Endothelial cell (in vitro differentiated cells): ENCODE data around the gene FOXM1. TPM values are rescaled to one million over a fixed set of nuclear protein-coding genes. Genes with fewer than 3 reads are reported as not detected.
"Not testable (repeated sequence)": the region's sequence is repeated elsewhere in the genome, so short reads cannot be mapped to it uniquely, and the experiment has no call there.

Source experiments
- DNase-seq: peaks from one replicate; pipeline ENCODE4 v3.0.0; 2021; ENCODE audit warnings: low spot score
- H3K27ac Mint-ChIP-seq: one replicate; pipeline ENCODE4 v1.8.0; 2021; ENCODE audit warnings: mixed read lengths, inconsistent platforms; ENCODE audit not compliant: unreplicated experiment
- H3K27me3 Mint-ChIP-seq: one replicate; pipeline ENCODE4 v1.8.0; 2021; ENCODE audit warnings: mild to moderate bottlenecking, moderate library complexity, mixed read lengths, inconsistent platforms; ENCODE audit not compliant: unreplicated experiment
- H3K36me3 Mint-ChIP-seq: one replicate; pipeline ENCODE4 v1.8.0; 2021; ENCODE audit warnings: mild to moderate bottlenecking, low read depth, mixed read lengths, inconsistent platforms; ENCODE audit not compliant: unreplicated experiment
- H3K4me1 Mint-ChIP-seq: one replicate; pipeline ENCODE4 v1.8.0; 2021; ENCODE audit warnings: mild to moderate bottlenecking, mixed read lengths, inconsistent platforms; ENCODE audit not compliant: unreplicated experiment
- H3K4me3 Mint-ChIP-seq: one replicate; pipeline ENCODE4 v1.8.0; 2021; ENCODE audit warnings: mild to moderate bottlenecking, mixed read lengths, inconsistent platforms; ENCODE audit not compliant: unreplicated experiment
- H3K9me3 Mint-ChIP-seq: one replicate; pipeline ENCODE4 v1.8.0; 2021; ENCODE audit warnings: mixed read lengths, inconsistent platforms; ENCODE audit not compliant: unreplicated experiment
- CTCF ChIP-seq: fragments of 200-600 bp; sonication (generic); IDR thresholded peaks from one replicate; pipeline ENCODE4 v1.5.0; 2021; ENCODE audit warnings: antibody characterized with exemption; ENCODE audit not compliant: unreplicated experiment
- total RNA-seq: library from RNA; stranded (reverse); fragmentation: NEBNext Ultra II Directional; extraction: Animal tissue kit (Norgen Biotek cat#: 25700); gene quantifications from one replicate; pipeline ENCODE4 v1.2.1, GENCODE V29; 2021; ENCODE audit not compliant: unreplicated experiment

Gene FOXM1
- total RNA-seq, 1 donor from 2014 or later: 24.3 TPM

- H3K4me3 Mint-ChIP-seq: no peak overlapping the region
- peaks cover 11% of the 10 kb centered on the region for H3K36me3 Mint-ChIP-seq
- no peak for TF ChIP-seq CTCF
- H3K27ac Mint-ChIP-seq: no peak overlapping the region
- peaks cover 8% of the 10 kb centered on the region for H3K4me1 Mint-ChIP-seq
- peaks cover 15% of the 10 kb centered on the region for H3K27me3 Mint-ChIP-seq
- H3K9me3 Mint-ChIP-seq: no peaks in the 10 kb centered on the region
- no peak for DNase-seq
These were observed 9.9 kb upstream of the FOXM1 start for GRCh38 chr12:2886768-2887450.

- Mint-ChIP-seq H3K27ac (peak overlapping the region; percentile 14), H3K4me3 (no peak overlapping the region)
- DNase-seq: no peak
These were observed 7.8 kb upstream of the FOXM1 start for GRCh38 chr12:2884810-2885209.

GRCh38 chr12:2879853-2880252 lies 2.9 kb upstream of the FOXM1 start:
- Mint-ChIP-seq H3K36me3 (peaks cover 17% of the 10 kb centered on the region), H3K4me1 (peaks cover 21% of the 10 kb centered on the region), H3K9me3 (no peaks in the 10 kb centered on the region), H3K27me3 (peaks cover 8% of the 10 kb centered on the region), H3K4me3 (no peak overlapping the region), H3K27ac (no peak overlapping the region)
- no peak for DNase-seq
- TF ChIP-seq CTCF: no peak

More at GRCh38 chr12:2884810-2885209, 7.8 kb upstream of the FOXM1 start:
- Mint-ChIP-seq H3K27me3 (peaks cover 6% of the 10 kb centered on the region), H3K4me1 (peaks cover 3% of the 10 kb centered on the region), H3K9me3 (no peaks in the 10 kb centered on the region), H3K36me3 (peaks cover 11% of the 10 kb centered on the region)
- TF ChIP-seq CTCF: no peak

DNA sequence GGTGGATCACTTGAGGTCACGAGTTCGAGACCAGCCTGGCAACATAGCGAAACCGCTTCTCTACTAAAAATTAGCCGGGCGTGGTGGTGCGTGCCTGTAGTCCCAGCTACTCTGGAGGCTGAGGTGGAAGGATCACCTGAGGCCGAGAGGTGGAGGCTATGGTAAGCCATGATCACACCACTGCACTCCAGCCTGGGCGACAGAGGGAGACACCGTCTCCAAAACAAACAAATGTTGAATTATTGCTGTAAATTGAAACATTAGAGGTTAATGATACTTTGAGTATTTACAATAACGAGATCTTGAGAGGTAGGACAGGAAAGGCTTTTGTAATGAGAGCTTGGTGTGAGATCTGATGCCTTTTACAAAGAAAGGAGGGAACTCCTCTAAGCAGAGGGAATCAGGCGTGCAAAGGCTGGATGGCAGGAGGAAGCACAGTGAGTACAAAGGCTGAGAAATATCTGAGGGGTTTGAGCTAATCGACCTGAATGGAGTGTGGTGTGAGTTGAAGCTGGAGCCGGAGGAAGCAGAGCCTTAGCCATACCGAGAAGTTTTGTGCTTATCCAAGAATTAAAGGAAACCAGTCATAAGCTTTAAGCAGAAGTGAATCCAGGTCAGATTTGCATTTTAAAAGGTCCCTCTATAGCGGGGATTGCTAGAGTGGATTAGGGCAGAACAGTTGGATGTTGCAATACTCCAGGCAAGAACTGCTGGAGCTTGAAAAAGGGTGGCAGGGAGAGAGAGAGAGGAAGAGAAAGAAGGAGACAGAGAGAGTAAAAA lies 1.2 kb upstream of the FOXM1 start:
- peak overlapping the region; percentile 98 for H3K4me3 Mint-ChIP-seq
- H3K4me1 Mint-ChIP-seq: peaks cover 21% of the 10 kb centered on the region
- H3K27me3 Mint-ChIP-seq: peaks cover 6% of the 10 kb centered on the region
- no peak for TF ChIP-seq CTCF
- H3K27ac Mint-ChIP-seq: peak overlapping the region; percentile 79
- H3K9me3 Mint-ChIP-seq: no peaks in the 10 kb centered on the region
- peaks cover 15% of the 10 kb centered on the region for H3K36me3 Mint-ChIP-seq
- no peak for DNase-seq

GRCh38 chr12:2876431-2877046 lies 435 bp downstream of the FOXM1 start:
- peaks cover 6% of the 10 kb centered on the region for H3K27me3 Mint-ChIP-seq
- no peaks in the 10 kb centered on the region for H3K9me3 Mint-ChIP-seq
- TF ChIP-seq CTCF: no peak
- DNase-seq: peak; percentile 15
- peak overlapping the region; percentile 89 for H3K4me3 Mint-ChIP-seq
- H3K36me3 Mint-ChIP-seq: peaks cover 15% of the 10 kb centered on the region
- peaks cover 21% of the 10 kb centered on the region for H3K4me1 Mint-ChIP-seq
- H3K27ac Mint-ChIP-seq: no peak overlapping the region

GRCh38 chr12:2868986-2869632 lies 7.9 kb downstream of the FOXM1 start:
- not testable (repeated sequence) for H3K4me3 Mint-ChIP-seq, H3K4me1 Mint-ChIP-seq, DNase-seq, H3K27me3 Mint-ChIP-seq, H3K9me3 Mint-ChIP-seq, H3K27ac Mint-ChIP-seq
- peaks cover 11% of the 10 kb centered on the region for H3K36me3 Mint-ChIP-seq
